GM12878 (cell line): ENCODE results near the gene LSR. TPM values are rescaled to one million over a fixed set of nuclear protein-coding genes. Genes with fewer than 3 reads are reported as not detected.

Source experiments
- DPF2 ChIP-seq: fragments of 450-650 bp; IDR thresholded peaks from 2 replicates; pipeline ENCODE4 v1.6.1; 2017; ENCODE audit warnings: mild to moderate bottlenecking
- MEF2B ChIP-seq: fragments of 450-650 bp; IDR thresholded peaks from 2 replicates; pipeline ENCODE4 v1.6.1; 2018; ENCODE audit warnings: mild to moderate bottlenecking, moderate library complexity; ENCODE audit not compliant: partially characterized antibody, poor library complexity, severe bottlenecking
- MTA3 ChIP-seq: IDR thresholded peaks from 2 replicates; pipeline ENCODE4 v1.6.1; 2012; ENCODE audit warnings: low read length, inconsistent platforms, borderline replicate concordance
- NR2C1 ChIP-seq: fragments of 450-650 bp; IDR thresholded peaks from 2 replicates; pipeline ENCODE4 v1.6.1; 2017; ENCODE audit warnings: antibody characterized with exemption, mild to moderate bottlenecking, moderate library complexity
- NR2F1 ChIP-seq: fragments of 450-650 bp; conservative IDR thresholded peaks from 2 replicates; pipeline ENCODE4 v1.6.1; 2017; ENCODE audit warnings: mild to moderate bottlenecking
- RAD21 ChIP-seq: IDR thresholded peaks from 2 replicates; pipeline ENCODE4 v1.6.1; 2011; ENCODE audit warnings: mild to moderate bottlenecking, low read depth, low read length, moderate library complexity; ENCODE audit not compliant: insufficient read depth
- RELA ChIP-seq: fragments of 450-650 bp; IDR thresholded peaks from 2 replicates; pipeline ENCODE4 v1.8.0; 2014; ENCODE audit warnings: borderline replicate concordance; ENCODE audit not compliant: partially characterized antibody
- REST ChIP-seq: IDR thresholded peaks from 2 replicates; pipeline ENCODE4 v1.6.1; 2012; ENCODE audit warnings: mild to moderate bottlenecking, low read depth, low read length
- SIX5 ChIP-seq: IDR thresholded peaks from 2 replicates; pipeline ENCODE4 v1.6.1; 2011; ENCODE audit warnings: mild to moderate bottlenecking, low read depth, low read length, moderate library complexity; ENCODE audit not compliant: severe bottlenecking
- SPI1 ChIP-seq: IDR thresholded peaks from 2 replicates; pipeline ENCODE4 v1.6.1; 2011; ENCODE audit warnings: low read depth, mild to moderate bottlenecking, low read length, moderate library complexity, borderline replicate concordance; ENCODE audit not compliant: insufficient read depth
- TCF3 ChIP-seq: IDR thresholded peaks from 2 replicates; pipeline ENCODE4 v1.6.1; 2012; ENCODE audit warnings: low read depth, mild to moderate bottlenecking, low read length, borderline replicate concordance; ENCODE audit not compliant: insufficient read depth
- ZNF207 ChIP-seq: fragments of 450-650 bp; IDR thresholded peaks from 2 replicates; pipeline ENCODE4 v1.6.1; 2014; ENCODE audit warnings: antibody characterized with exemption, mild to moderate bottlenecking, borderline replicate concordance
- ZNF24 ChIP-seq: fragments of 450-650 bp; IDR thresholded peaks from 2 replicates; pipeline ENCODE4 v1.6.1; 2017; ENCODE audit warnings: antibody characterized with exemption, mild to moderate bottlenecking
- polyA plus RNA-seq, 11 experiments: library from polyadenylated mRNA; depleted of rRNA in 4 of 11; unstranded in 6 of 11; stranded (reverse) in 5 of 11; fragments of >200 nt; fragmentation: Nextera tagmentation in 4 of 11; fragmentation: Illumina TruSeq in 1 of 11; extraction: Ambion mirVana in 4 of 11; extraction: Trizol in 1 of 11; gene quantifications; 1 replicate in 1 of 11; 2 replicates in 10 of 11; pipeline versions ENCODE4 v1.2.1 to v1.2.3, GENCODE V29; 2011 to 2016; ENCODE audit warnings: inconsistent platforms in 2 of 11, missing spikeins in 2 of 11, low read depth in 1 of 11
- total RNA-seq, 4 experiments: library from RNA; depleted of rRNA in 3 of 4; stranded (reverse); fragments of >200 nt in 3 of 4; fragmentation: Illumina TruSeq in 1 of 4; extraction: Trizol in 1 of 4; gene quantifications; 2 replicates each; pipeline versions ENCODE4 v1.2.1 to v1.2.3, GENCODE V29; 2013 to 2021
- TF ChIP-seq, protein P1 (sequence below): IDR thresholded peaks from 2 replicates; pipeline ENCODE4 v1.6.1; 2011; ENCODE audit warnings: mild to moderate bottlenecking, low read depth, low read length, moderate library complexity; ENCODE audit not compliant: insufficient replicate concordance
- TF ChIP-seq, protein P2 (sequence below): fragments of 450-650 bp; formaldehyde crosslinking; IDR thresholded peaks from 2 replicates; pipeline ENCODE4 v1.4.0; 2022; ENCODE audit warnings: mild to moderate bottlenecking, moderate library complexity
- TF ChIP-seq, protein P3 (sequence below): IDR thresholded peaks from 2 replicates; pipeline ENCODE4 v1.6.1; 2012; ENCODE audit warnings: low read depth, low read length, improper control_type of control experiment
- TF ChIP-seq, protein P4 (sequence below): fragments of 450-650 bp; conservative IDR thresholded peaks from 2 replicates; pipeline ENCODE4 v1.6.1; 2017; ENCODE audit warnings: mild to moderate bottlenecking, moderate library complexity

The LSR gene
- total and polyA plus RNA-seq, 10 of the 15 experiments (the other 5 are each of a cell fraction or from before 2014, with no cell fraction given) = 0.26 to 53.9 (median 26.3) TPM

DNA sequence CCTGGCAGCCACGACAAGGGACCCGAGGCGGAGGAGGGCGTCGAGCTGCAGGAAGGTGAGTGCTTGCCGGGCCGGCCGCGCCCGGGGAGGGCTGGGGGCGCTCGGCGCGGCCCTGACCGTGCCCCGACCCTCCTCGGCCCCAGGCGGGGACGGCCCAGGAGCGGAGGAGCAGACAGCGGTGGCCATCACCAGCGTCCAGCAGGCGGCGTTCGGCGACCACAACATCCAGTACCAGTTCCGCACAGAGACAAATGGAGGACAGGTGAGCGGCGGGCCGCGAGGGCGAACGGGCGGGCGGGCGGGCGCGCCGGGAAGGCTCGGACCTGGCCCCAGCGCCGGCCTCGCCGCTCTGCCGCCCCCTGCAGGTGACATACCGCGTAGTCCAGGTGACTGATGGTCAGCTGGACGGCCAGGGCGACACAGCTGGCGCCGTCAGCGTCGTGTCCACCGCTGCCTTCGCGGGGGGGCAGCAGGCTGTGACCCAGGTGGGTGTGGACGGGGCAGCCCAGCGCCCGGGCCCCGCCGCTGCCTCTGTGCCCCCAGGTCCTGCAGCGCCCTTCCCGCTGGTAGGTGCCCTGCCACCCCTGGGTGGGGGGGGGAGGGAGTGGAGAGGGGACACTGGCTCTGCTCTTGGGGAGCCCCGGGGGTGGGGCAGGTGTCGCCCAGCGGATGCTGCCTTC is 20.8 kb downstream of the LSR start (continued):
- TF ChIP-seq, protein P1, sequence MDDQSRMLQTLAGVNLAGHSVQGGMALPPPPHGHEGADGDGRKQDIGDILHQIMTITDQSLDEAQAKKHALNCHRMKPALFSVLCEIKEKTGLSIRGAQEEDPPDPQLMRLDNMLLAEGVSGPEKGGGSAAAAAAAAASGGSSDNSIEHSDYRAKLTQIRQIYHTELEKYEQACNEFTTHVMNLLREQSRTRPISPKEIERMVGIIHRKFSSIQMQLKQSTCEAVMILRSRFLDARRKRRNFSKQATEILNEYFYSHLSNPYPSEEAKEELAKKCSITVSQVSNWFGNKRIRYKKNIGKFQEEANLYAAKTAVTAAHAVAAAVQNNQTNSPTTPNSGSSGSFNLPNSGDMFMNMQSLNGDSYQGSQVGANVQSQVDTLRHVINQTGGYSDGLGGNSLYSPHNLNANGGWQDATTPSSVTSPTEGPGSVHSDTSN = peak; percentile 57
- TF ChIP-seq NR2C1 (no peak), REST (no peak), SPI1 (peak; percentile 62; the same call in 1 of the 2 replicates), RELA (no peak), TCF3 (peak; percentile 55; the same call in 1 of the 2 replicates), RAD21 (peak; percentile 70), DPF2 (0 out of 2 replicates have a peak, but pooled peaks have one; percentile 51), NR2F1 (peak; percentile 72), SIX5 (no peak), MTA3 (no peak), MEF2B (no peak), ZNF24 (no peak), ZNF207 (no peak)
- TF ChIP-seq, protein P2, sequence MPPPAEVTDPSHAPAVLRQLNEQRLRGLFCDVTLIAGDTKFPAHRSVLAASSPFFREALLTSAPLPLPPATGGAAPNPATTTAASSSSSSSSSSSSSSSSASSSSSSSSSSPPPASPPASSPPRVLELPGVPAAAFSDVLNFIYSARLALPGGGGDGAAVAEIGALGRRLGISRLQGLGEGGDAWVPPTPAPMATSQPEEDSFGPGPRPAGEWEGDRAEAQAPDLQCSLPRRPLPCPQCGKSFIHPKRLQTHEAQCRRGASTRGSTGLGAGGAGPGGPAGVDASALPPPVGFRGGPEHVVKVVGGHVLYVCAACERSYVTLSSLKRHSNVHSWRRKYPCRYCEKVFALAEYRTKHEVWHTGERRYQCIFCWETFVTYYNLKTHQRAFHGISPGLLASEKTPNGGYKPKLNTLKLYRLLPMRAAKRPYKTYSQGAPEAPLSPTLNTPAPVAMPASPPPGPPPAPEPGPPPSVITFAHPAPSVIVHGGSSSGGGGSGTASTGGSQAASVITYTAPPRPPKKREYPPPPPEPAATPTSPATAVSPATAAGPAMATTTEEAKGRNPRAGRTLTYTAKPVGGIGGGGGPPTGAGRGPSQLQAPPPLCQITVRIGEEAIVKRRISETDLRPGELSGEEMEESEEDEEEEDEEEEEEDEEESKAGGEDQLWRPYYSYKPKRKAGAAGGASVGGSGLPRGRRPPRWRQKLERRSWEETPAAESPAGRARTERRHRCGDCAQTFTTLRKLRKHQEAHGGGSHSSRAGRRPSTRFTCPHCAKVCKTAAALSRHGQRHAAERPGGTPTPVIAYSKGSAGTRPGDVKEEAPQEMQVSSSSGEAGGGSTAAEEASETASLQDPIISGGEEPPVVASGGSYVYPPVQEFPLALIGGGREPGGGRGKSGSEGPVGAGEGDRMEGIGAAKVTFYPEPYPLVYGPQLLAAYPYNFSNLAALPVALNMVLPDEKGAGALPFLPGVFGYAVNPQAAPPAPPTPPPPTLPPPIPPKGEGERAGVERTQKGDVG (CRISPR knock-in tag) = no peak
- TF ChIP-seq, protein P3, sequence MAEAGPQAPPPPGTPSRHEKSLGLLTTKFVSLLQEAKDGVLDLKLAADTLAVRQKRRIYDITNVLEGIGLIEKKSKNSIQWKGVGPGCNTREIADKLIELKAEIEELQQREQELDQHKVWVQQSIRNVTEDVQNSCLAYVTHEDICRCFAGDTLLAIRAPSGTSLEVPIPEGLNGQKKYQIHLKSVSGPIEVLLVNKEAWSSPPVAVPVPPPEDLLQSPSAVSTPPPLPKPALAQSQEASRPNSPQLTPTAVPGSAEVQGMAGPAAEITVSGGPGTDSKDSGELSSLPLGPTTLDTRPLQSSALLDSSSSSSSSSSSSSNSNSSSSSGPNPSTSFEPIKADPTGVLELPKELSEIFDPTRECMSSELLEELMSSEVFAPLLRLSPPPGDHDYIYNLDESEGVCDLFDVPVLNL = no peak
- TF ChIP-seq, protein P4, sequence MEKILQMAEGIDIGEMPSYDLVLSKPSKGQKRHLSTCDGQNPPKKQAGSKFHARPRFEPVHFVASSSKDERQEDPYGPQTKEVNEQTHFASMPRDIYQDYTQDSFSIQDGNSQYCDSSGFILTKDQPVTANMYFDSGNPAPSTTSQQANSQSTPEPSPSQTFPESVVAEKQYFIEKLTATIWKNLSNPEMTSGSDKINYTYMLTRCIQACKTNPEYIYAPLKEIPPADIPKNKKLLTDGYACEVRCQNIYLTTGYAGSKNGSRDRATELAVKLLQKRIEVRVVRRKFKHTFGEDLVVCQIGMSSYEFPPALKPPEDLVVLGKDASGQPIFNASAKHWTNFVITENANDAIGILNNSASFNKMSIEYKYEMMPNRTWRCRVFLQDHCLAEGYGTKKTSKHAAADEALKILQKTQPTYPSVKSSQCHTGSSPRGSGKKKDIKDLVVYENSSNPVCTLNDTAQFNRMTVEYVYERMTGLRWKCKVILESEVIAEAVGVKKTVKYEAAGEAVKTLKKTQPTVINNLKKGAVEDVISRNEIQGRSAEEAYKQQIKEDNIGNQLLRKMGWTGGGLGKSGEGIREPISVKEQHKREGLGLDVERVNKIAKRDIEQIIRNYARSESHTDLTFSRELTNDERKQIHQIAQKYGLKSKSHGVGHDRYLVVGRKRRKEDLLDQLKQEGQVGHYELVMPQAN = peak; percentile 64
